ENCODE data around the gene RGMA. TPM values are rescaled to one million over a fixed set of nuclear protein-coding genes. Genes with fewer than 3 reads are reported as not detected.
"Not testable (repeated sequence)": the region's sequence is repeated elsewhere in the genome, so short reads cannot be mapped to it uniquely, and the experiment has no call there.

The RGMA gene
- total RNA-seq, 2 experiments from 2014 or later, result not detected

DNA sequence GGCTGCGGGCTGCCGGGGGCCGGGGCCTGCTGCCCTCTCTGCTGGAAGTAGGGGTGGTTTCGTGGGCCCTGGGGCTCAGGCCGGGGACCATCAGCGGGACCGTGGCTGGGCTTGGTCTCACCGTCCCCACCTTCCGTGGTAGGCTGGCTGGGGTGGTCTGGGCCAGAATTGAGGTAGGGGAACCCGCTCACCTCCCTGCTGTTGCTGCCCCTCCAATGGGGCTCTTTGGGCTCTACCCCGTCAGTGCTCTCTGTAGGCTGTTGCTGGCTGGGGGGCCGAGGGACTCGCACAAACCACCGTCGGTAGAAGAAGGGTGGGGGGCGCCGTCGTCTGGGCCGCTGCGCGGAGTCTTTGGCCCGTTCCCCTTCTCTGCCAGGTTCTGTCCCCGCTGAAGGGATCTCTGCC, 23.4 kb downstream of the RGMA start:
- Mint-ChIP-seq H3K4me3 (no peak overlapping the region), H3K9me3 (no peaks in the 10 kb centered on the region), H3K27ac (no peak overlapping the region), H3K4me1 (ENCODE audit: low read depth) (peaks cover 2% of the 10 kb centered on the region), H3K36me3 (ENCODE audit: low read depth) (no peaks in the 10 kb centered on the region), H3K27me3 (peaks cover 7% of the 10 kb centered on the region)
- ChIA-PET POLR2A (no interaction called here), CTCF (no interaction called here)
- TF ChIP-seq, protein P1, sequence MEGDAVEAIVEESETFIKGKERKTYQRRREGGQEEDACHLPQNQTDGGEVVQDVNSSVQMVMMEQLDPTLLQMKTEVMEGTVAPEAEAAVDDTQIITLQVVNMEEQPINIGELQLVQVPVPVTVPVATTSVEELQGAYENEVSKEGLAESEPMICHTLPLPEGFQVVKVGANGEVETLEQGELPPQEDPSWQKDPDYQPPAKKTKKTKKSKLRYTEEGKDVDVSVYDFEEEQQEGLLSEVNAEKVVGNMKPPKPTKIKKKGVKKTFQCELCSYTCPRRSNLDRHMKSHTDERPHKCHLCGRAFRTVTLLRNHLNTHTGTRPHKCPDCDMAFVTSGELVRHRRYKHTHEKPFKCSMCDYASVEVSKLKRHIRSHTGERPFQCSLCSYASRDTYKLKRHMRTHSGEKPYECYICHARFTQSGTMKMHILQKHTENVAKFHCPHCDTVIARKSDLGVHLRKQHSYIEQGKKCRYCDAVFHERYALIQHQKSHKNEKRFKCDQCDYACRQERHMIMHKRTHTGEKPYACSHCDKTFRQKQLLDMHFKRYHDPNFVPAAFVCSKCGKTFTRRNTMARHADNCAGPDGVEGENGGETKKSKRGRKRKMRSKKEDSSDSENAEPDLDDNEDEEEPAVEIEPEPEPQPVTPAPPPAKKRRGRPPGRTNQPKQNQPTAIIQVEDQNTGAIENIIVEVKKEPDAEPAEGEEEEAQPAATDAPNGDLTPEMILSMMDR (IDR thresholded peaks at IDR 0.05), result no peak
- intact Hi-C loops (cut with micrococcal nuclease), result no loop called here
- DNase-seq (no peak), ATAC-seq (no peak)

DNA sequence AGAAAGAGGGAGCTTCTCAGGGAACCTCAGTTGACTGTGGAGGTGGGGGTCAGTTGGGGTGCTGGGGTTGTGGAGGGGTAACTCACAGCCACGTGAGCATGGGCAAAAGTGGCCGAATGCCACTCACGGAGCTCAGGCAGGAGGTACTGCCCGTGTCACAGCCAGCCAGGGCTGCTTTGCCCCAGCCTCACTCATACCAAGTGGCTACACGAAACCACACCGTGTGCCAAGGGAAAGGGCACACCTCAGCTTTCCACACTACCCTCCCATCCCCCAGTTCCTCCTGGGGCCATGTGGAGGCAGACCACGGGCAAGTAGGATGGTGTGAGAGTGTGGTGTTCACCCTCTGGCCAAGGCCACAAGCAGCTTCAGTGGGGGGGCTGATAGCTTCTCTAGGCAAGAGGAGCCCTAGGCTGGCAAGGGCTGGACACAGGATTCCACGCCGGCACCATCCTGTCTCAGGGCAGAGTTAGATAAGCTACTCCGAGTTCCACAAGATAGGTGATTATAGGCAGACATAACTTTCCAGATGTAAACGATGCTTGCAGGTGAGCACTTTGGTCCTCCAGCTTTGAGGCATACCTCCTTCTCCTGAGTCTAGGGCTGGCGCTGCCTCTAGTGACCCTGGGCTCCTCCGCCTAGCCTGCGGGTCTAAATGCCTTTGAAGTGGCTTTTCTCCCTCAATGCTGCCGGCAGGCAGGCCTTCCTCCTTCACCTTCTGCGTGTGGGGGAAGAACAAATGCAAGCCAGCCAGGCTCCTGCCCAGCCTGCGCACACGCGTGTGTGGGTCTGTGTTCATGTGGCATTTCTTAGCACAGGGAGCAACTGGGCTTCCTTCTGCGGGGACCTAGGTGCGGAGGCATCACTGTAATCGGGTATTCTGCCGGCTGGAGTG, 25.0 kb downstream of the RGMA start:
- H3K27ac Mint-ChIP-seq, result no peak overlapping the region
- TF ChIP-seq, protein P1 (IDR thresholded peaks at IDR 0.05), result no peak
- intact Hi-C loops (cut with micrococcal nuclease), result no loop called here
- ChIA-PET POLR2A (no interaction called here), CTCF (interaction anchor here (1.1 to 2.1 kb wide), 2 partner anchors 24 to 34 kb away, joined by 3 to 6 read pairs; no protein-coding TSS in a partner anchor)
- peaks cover 7% of the 10 kb centered on the region for H3K27me3 Mint-ChIP-seq
- H3K4me3 Mint-ChIP-seq, result no peak overlapping the region
- no peaks in the 10 kb centered on the region for H3K9me3 Mint-ChIP-seq
- H3K4me1 Mint-ChIP-seq (ENCODE audit: low read depth), result peaks cover 2% of the 10 kb centered on the region
- H3K36me3 Mint-ChIP-seq (ENCODE audit: low read depth), result no peaks in the 10 kb centered on the region
- DNase-seq (no peak), ATAC-seq (no peak)

DNA sequence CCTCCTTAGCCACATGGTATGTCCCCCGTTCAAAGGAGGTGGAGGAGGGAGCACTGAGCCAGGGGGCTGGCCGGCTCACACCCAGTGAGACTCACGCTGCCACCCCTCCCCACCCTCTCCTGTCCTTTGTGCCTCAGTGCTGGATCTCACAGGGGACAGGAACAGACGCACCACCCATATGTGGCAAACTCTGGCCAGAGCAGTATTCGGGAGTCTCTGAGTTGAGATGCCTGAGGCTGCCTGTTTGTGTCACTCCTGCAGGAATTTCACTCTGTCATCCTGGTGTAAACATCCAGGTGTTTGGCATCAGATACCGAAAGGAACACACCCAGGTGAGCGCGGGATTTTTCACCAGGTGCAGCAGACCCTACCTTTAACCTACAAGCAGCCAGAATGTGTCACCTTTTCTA, 25.7 kb downstream of the RGMA start:
- no peaks in the 10 kb centered on the region for H3K36me3 Mint-ChIP-seq (ENCODE audit: low read depth)
- H3K27me3 Mint-ChIP-seq, result peaks cover 7% of the 10 kb centered on the region
- intact Hi-C loops (cut with micrococcal nuclease), result no loop called here
- H3K9me3 Mint-ChIP-seq, result no peaks in the 10 kb centered on the region
- no peak for DNase-seq
- ChIA-PET POLR2A (no interaction called here), CTCF (interaction anchor here (2.1 kb wide), 1 partner anchor 25 kb away, joined by 6 read pairs; no protein-coding TSS in a partner anchor)
- TF ChIP-seq, protein P1 (IDR thresholded peaks at IDR 0.05), result no peak
- peaks cover 2% of the 10 kb centered on the region for H3K4me1 Mint-ChIP-seq (ENCODE audit: low read depth)
- no peak overlapping the region for H3K27ac Mint-ChIP-seq
- no peak overlapping the region for H3K4me3 Mint-ChIP-seq
- ATAC-seq, result no peak

DNA sequence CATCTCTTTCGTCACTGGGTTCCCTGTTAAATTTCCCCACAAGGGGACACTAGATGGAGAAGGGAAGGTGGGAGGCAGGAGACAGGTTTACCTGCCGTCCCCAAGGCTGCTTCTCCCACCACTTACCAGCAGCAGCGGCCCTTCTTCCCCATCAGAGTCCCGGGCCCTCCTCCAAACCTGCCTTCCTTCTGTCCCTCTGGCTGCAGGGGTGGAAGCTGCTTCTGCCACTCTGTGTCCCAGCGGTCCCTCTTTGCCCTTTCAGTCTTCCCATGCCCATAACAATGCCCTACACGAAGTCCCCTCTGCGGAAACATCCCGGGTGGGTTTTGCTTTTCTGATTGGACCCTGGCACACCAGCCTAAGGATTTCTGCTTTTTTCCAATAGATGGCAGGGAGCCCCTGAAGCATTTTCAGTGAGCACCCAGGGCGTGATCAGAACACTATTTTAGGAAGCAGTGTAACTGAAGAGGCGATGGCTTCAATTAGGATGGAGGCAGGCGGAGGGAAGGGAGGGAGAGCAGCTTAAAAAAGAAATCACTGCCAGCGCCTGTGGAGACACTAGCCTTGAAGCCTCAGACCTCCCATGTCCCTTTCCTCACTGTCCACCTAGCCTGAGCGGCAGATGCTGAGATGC, 26.3 kb downstream of the RGMA start:
- H3K27me3 Mint-ChIP-seq; DNase-seq; H3K4me1 Mint-ChIP-seq (ENCODE audit: low read depth); POLR2A ChIA-PET; H3K4me3 Mint-ChIP-seq; H3K9me3 Mint-ChIP-seq; H3K36me3 Mint-ChIP-seq (ENCODE audit: low read depth); H3K27ac Mint-ChIP-seq; intact Hi-C loops (cut with micrococcal nuclease); CTCF ChIA-PET; ATAC-seq: not testable (repeated sequence)

DNA sequence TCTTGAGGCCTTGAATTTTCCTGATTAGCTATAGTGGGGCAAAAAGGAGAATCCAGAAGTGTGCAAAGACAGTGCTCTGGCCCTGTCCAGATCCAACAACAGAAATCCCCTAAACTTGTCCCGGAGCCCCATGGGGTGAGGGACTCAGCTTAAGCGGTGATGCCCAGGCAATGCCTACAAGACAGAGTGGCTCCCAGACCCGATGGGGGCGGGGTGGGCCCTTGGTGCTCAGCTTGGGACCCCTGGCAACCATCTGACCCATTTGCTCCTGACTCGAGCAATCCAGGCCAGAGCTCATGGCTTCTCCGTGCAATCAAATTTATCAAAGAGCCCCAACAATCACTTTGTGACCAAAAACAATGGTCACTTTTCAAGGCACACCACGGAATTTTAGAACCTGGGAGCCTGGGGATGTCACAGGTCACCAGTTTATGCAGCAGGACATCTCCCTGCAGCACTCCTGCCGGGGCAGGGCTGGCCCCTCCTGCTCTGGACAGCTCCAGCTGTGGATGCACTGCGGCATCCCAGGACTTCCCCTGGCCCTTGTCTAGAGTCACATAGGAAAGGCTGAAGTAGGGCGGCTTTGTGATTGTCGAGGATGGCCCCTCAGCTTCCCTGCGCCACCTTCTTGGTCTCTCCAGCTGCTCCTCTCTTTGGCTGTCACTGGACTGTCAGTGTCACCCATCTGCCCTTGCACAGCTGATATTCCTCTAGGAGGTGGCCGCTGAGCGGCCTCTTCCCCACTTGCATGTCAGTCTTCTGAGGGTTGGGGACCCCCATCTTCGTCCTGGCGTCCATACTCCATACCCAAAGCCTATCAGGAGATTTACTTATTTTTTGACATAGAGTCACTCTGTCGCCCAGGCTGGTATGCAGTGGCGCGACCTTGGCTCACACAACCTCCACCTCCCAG, 28.4 kb downstream of the RGMA start:
- no peaks in the 10 kb centered on the region for H3K36me3 Mint-ChIP-seq (ENCODE audit: low read depth)
- ChIA-PET CTCF (interaction anchor here (1.0 to 3.1 kb wide), 4 partner anchors 25 to 1103 kb away, joined by 3 to 11 read pairs (median 6); no protein-coding TSS in a partner anchor), POLR2A (no interaction called here)
- ATAC-seq, result no peak
- no peak overlapping the region for H3K4me3 Mint-ChIP-seq
- H3K4me1 Mint-ChIP-seq (ENCODE audit: low read depth), result peaks cover 2% of the 10 kb centered on the region
- intact Hi-C loops (cut with micrococcal nuclease), result no loop called here
- TF ChIP-seq, protein P1 (IDR thresholded peaks at IDR 0.05), result no peak
- H3K27ac Mint-ChIP-seq, result no peak overlapping the region
- no peaks in the 10 kb centered on the region for H3K9me3 Mint-ChIP-seq
- H3K27me3 Mint-ChIP-seq, result peaks cover 7% of the 10 kb centered on the region
- DNase-seq, result no peak

All from activated CD8-positive, alpha-beta T cell treated with anti-CD3 and anti-CD28 coated beads for 36 hours (primary cell).